Measurements from ENCODE around the gene KDR.

Gene KDR

DNA sequence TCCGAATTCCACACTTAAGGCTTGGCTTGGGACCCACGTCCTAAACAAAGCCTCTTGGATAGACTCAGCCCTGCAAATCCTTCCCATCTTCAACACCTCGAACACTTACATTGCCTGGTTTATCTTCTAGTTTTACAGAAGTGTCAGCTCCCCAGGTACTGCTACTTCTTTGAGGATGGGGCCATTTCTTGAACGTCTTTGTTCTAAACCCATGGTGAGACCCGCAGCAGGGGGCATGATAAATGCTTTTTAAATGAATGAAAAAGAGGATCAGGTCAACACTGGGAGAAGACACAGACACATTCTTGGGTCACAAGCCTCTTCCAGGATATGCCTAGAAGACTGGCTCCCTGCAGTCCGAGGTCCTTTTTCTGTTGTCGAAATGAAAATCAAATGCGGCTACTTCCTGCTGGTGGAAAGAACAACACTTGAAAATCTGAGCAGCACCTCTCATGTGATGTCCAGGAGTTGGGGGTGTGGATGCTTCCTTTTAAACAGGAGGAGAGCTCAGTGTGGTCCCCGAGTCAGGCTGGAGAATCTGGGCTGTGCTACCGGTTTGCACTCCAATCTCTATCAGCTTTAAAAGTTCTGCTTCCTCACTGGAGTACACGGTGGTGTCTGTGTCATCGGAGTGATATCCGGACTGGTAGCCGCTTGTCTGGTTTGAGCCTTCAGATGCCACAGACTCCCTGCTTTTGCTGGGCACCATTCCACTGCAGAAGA, 45.8 kb downstream of the KDR start:
- no peak for DNase-seq (ENCODE audit: low spot score)

DNA sequence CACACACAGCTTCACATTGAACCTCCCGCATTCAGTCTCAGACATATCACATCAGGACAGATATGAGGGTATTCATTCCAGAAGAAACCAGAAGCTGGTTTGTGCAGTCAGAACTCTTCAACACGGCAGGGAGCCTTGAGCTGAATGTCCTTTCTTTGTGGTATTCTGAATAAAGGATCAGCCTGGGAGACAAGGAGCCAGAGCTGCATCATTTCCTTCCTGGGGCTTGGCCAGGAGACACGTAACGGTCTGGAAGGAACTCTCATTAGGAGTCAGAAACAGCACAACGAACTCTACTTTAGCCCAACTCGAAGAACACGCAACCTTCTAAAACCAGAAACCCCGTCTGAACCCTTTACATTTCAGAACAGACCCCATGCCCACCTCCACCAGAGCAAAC, 46.4 kb downstream of the KDR start:
- DNase-seq (ENCODE audit: low spot score): no peak

DNA sequence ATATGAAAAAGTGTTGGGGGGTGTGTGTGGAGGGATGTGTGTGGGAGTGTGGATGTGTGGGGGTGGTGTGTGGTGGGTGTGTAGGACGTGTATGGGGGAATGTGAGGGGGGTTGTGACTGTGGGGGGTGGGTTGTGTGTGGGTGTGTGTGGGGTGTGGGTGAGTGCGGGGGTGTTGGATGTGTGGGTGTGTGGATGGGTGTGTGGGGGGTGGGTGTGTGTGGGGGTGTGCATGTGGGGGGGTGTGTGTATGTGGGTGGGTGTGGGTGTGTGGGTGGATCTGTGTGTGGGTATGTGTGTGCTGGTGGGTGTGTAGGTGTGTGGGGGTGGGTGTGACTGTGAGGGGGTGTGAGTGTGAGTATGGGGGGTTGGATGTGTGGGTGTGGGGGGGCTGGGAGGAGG, 47.8 kb downstream of the KDR start:
- DNase-seq (ENCODE audit: low spot score): no peak

DNA sequence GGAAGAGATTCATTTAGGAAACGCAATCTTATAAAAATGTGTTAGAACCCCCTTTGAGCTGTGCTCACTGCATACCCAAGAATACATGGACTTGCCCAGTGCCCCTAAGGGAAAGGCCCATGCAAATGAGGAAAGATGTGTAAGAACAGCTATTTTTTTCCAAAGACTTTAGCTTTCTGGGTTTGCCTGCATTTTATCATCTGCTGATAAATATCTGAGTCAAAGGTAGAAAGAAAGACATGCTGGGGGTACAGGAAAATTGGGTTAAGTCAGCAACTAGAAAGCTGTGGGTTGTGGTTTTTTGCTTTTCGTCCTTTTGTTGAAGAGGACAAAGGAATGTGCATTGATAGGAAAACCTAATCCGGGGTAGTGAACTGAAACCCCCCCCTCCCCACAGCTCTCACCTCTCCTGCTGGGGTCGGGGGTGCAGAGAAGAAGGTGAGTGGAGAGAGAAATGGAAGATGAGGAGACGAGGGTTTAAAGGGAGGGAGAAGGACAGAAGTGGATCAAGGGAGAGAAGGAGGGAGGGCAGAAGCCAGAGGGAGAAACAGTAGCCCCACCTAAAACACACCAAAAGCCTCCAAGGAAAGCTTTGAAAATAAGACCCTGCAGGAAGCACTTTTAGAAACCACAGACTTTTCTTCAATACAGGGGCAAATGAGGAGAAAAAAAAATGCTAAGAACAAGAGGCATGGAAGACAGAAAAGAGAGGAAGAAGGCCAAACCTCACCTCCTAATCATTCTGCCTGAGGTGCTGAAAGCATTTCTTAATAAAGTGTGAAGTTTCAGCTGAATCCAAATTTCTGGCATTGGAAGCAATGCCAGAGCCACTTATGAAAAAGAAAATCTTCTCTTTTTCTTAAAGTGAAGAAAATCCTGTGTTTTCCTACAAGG, 49.3 kb downstream of the KDR start:
- no peak for DNase-seq (ENCODE audit: low spot score)

DNA sequence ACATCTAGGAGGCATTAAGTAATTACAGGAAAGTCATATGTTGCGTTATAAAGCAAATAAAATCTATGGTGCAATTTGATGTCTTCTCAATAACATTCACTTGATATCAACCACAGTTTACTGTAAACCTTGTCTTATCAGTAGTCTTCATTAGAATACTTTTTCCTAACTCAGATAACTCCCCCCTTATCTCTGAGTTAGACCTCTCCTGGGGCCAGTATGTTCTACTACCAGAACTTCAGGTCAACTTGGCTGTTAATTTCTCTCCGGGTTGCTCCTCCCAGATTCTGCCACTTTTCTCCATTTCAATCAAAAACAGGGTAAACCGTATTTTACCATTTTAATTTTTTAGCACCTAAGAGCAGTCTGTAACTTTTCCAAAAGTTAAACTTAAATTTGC, 50.0 kb downstream of the KDR start:
- DNase-seq (ENCODE audit: low spot score): no peak

DNA sequence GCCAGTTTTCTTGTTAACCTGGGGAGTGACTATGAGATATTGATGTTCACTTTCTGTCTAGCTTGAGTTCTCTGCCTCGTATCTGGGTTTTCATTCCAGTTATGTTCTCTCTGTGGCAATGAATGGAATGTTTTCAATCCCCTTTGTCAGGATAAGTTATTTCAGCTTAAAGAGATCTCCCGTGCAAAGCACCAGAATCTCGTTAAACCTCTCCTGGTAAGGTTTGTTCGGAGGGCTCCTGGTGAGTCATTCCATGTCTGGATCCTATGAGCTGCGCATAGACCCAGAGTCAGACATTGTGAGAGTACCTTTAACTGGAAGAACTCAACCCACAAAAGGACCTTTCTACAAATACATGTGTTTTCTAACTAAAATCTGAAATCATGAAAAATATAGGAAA, 51.0 kb downstream of the KDR start:
- DNase-seq (ENCODE audit: low spot score): no peak

DNA sequence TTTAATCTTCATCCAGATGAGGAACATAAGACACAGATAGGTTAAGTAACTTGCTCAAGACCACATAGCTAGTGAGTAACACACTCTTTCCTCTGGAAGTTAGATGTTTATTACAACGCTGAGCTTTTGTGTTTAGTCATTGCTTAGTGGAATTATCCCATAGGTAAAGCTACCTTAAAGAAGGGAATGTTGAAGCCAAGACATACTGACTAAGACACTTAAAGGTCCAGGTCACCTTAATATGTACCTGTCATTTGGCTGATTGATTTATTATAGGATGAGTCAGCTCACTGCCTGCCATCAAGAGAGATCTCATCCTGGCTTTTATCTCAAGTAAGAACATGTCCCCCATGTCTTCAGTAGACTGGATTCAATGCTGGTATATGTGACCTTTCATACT, 53.4 kb downstream of the KDR start:
- DNase-seq (ENCODE audit: low spot score): no peak

DNA sequence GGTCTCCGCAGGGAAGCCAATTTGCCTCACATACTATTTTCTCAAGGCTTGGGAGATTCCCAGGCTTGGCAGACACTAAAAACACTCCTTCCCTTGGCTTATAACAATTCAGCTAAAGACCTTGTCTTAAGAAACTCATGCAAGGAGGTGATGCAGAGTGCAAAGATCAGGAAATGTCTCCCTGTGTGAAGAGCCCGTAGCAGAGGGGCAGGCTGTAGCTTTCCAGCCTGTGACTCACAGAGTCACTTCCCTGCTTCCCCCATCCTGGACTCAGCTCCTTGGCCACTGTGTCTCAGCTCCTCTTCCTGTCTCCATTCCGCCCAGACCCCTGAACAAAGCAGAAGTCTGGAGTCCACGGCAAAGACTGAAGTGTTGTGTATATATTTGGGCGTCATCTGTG, 56.1 kb downstream of the KDR start:
- DNase-seq (ENCODE audit: low spot score): no peak

DNA sequence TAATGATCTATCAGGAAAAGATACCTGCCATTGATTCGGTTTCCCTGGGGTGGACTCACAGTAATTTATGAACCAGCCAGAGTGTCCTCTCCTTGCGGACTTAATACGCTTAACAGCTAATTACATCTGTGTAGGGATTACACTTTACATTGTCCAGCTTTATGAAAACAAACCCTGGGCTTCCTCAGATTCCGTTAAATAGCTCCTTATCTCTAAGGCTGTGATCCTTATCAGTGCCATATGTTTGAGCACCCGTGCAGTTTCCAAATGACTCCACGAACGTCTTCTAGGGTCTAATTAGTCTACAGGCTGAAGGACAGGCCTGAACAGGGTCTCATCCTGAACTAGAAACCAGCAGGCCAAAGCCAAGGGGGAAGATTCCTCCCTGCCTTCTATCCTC, 56.9 kb downstream of the KDR start:
- DNase-seq (ENCODE audit: low spot score): no peak

DNA sequence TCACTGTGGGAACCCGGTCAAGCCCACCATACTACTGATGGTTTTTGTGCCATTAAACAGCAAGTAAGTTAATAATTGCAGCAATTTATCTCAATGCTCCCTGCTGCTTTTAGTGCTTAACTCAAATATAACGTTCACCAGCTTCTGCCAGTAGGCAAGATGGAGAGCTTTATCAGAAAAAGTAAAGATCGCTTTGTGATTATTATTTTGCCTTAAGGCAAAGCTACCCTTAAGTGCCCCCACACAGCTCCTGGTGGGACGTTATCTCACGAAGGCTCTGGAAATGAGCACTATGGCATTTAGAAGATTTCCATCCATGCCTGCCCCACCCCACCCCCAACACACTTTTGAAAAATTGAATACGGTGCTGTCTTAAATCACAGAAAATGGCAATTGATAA, 59.4 kb downstream of the KDR start:
- DNase-seq (ENCODE audit: low spot score): no peak

DNA sequence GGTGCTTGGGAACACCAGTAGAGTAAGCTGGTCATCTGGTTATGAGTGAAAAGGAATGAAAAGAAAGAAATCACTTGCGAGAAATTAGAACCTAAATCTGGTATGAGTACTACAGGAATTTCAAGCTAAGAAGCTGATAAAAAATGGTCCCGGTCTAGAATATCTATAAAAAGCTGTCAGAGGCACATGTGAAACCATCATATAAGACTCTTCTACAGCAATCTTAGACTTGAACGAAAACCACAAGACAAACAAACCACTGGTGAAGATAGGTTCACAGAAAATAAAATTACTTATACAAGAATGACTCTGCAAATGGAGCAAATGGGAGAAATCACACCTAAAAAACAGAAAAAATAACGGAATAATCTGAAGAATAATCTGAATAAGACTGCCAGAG, 69.9 kb downstream of the KDR start:
- no peak for DNase-seq (ENCODE audit: low spot score)

DNA sequence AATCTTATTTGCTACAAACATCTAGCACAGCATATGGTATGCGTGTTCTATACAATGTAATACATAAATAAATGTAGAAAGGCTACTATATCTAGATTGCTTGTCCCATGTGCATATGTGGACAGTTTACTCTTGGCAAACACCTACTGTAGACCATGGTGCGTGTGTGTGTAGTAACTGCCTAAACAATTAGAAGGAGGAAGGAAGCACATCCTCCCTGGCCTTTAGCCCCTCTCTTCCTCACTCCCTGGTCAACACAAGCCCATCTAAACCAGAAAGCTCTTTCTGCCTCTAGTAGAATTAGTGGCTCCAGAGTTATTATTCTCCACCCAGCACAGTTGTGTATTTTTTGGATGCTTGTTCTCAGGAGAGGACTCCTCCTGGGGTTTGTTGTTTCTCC, 73.9 kb downstream of the KDR start:
- no peak for DNase-seq (ENCODE audit: low spot score)

DNA sequence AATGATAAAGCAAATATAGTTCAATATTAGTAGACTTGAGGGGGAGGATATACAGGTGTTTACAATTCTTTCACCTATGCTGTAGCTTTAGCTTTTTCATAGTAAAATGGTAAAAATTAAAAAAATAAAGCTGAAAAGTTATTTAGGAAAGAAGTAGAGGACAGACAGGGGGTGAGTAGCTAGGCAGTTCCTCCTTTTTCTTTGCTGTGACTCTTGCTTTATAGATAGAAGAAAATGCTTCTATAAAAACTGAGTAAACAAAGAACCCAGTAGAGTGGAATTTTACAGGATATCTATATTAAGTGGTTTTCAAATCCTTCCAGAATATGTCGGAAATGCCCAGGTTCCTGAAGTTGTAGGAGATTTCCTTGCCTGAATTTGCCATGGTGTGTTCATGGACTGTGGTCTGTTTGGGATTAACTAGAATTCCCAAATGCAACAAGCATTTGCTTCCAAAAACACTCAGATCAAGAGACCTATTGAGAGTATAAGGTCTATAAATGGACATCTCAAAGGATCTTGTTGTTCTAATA, 74.9 kb downstream of the KDR start:
- no peak for DNase-seq (ENCODE audit: low spot score)

DNA sequence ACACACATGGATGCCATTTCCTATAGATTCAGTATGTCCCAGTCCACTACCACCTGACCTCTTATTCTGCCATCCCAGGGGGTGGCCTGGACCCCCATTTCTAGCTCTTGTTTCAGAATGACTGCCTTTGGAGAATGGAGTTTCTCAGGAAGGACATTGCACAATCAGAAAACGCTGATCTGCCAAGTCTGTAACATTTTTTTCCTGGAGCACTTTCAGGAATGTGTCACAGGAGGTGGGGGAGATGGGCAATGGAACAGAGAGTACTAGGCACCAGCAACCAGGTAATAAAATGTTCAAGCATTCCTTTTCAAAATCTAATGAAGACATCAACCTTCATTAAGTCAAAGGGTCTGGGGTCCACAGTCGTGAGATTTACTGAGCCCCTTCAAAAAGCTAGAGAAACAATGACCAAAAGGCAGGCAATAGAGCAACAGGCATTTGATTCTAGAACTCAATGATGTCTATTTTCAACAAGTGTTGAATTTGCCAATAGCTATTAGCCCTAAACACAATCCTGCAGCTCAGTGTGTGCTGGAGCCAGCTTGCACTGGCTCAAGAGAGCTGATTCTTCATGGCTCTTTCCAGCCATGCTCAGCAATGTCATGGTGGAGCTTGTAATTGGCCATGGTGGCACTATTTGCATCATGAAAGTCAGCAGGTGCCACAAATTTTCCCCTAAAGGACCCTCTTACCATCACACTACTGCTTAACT, 87.1 kb downstream of the KDR start:
- no peak for DNase-seq (ENCODE audit: low spot score)

DNA sequence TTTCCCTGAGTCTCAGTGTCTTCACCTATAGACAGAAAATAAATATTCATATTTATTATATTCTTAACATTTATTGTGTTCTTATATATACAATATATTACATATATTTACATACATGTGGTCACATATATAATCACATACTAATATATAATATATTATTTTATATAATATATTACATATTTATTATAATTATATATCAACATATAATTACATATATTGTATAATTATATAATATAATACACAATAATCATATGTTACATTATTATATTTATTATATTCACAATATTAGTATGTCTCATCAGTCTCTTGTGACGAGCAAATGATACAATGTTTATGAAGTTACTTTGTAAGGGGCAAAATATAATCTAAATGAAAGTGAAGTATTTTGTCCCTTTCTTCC, 87.7 kb downstream of the KDR start:
- DNase-seq (ENCODE audit: low spot score): no peak

DNA sequence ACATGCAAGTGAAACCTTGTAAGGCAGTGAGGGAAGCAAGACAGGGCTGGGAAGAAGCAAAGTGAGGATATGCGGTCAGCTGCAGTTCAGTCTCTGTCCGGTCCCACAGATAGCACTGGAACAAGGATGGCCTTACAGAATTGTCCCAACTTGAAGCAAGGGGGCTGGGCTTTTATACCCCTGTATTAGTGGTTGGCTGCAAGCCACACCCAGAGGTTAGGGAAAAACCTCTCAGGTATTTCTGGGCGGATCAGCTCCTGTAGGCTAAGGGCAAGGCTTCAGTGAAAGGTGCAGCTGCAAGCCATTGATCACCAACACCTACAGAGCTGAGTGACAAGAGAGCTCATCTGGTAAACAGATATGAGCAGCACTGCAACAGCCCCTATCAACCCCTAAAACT, 89.0 kb downstream of the KDR start:
- peak; percentile 1 for DNase-seq (ENCODE audit: low spot score)

DNA sequence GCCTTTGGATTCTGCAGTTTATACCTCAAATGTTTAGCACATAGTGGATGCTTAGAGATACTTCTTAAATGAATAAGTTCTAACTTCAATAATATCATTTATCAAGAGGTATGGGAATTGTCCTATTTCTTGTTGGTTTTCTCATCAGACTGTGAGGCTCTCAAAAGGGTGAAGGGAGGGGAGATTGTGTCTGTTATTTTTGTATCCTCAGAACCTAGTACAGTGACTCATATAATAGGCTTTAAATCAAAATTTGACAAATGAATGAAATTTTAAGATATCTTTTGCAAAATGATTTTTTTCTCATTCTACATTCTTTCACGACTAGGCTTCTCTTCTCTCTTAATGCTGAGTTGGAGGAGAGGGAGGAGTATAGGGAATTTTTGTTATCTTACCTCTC, 89.5 kb downstream of the KDR start:
- no peak for DNase-seq (ENCODE audit: low spot score)

DNA sequence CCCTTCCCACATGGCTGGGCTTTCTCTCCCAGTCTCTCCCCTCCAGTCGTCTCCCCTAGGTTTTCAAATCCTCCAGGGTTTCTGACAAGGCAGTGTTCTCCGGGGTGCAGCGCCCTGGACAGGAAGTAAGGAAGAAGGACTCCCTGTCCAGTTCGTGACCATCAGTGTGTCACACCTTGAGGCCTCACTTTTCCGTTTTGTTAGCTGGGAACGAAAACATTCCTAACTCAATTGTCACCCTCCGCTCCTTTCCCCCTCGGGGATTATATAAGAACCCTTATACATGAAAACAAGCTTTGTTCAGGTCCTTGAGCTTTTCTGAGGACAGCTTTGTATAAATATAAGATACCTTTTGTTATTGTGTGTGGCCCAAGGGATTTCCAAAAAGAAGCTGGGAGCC, 92.1 kb downstream of the KDR start:
- no peak for DNase-seq (ENCODE audit: low spot score)

DNA sequence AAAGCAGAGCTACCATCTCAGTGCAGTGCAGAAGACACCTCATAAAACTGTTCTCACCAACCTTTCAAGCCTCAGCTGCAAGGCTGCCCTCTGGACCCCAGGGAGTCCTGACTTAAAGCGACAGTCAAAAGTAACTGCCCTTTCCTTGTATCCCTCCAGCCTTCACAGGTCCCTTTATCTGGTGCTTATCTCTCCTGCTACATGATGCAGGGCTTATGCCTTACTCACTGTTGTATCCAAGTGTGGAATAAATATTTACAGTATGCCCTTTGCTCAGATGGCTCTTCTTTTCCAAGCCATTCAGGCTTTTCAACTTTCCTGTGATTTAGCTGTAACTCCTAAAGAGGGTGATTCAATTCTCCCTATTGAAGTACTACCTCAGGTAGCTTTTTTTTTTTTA, 92.6 kb downstream of the KDR start:
- DNase-seq (ENCODE audit: low spot score): no peak

DNA sequence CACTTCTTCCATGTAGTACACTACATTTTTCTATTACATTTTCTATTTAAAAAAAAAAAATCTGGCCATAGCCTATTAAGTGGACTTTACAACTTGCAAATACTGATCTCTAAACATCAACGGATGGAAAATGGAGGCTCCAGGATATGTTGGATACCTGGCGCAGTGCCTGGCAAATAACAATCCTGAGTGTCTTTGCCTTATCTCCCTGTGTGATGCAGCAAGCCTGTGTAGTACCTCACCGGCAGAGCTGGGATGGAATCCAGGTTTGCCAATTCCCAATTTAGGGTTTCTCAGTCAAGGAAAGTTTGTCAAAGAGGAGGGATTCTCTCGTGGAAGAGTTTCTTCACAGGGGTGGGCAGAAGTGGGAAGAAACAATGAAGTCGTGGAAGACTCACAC, 93.2 kb downstream of the KDR start:
- no peak for DNase-seq (ENCODE audit: low spot score)

DNA sequence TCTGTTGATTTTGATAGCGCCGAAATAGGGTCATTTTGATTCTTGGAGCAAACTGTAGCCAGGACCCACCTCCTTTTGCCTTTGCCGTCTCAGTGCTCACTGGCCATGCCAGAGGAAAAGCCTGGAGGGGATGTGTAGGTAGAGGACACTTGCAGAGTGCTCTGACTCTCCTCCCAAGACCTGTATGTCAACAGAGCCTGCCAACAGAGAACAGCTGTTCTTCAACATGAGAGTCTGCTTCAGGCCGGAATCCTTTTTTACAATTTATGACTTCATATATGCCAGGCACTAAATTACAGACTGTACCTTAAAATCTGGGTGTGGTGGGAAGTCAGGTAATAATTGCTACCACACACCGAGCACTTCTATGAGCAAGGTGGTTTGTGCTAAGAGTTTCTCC, 94.2 kb downstream of the KDR start:
- DNase-seq (ENCODE audit: low spot score): no peak

DNA sequence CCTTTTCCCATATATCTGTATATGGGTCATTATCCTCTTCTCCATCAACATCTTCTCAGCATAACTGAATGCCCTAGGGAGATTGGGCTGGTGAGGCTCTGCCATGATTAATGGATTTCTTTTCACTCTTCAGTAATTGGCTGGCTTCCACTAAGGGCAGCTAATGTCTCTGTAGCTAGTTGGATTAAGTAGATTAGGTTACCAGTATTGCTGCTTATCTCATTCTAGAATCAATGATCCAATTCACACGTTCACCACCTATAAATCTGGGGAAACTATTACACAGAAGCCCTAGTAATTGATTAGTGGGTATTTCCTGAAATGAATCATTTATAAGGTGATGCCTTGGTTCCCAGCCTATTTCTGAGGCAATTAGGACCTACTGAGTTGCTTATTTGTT, 94.8 kb downstream of the KDR start:
- no peak for DNase-seq (ENCODE audit: low spot score)

All from SW480 (cell line).